GM12892 (cell line): Measurements from ENCODE around the gene CDK9.

ENCODE experiments used
- POLR2A ChIP-seq: IDR thresholded peaks from 2 replicates; pipeline ENCODE4 v1.6.1; 2011; ENCODE audit warnings: low read depth, low read length, control low read depth
- POLR2AphosphoS5 ChIP-seq: IDR thresholded peaks from 2 replicates; pipeline ENCODE4 v1.6.1; 2011; ENCODE audit warnings: low read depth, low read length, control low read depth
- TAF1 ChIP-seq: IDR thresholded peaks from 2 replicates; pipeline ENCODE4 v1.6.1; 2011; ENCODE audit warnings: low read depth, mild to moderate bottlenecking, control low read depth, low read length, borderline replicate concordance

GRCh38 chr9:127768698-127769097 is 17.1 kb upstream of the CDK9 start:
- TF ChIP-seq POLR2A (no peak), POLR2AphosphoS5 (no peak), TAF1 (no peak)
